ENCODE results near the gene DSCAML1.

- TF ChIP-seq CTCF (IDR thresholded peaks at IDR 0.05) = no peak
- TF ChIP-seq POLR2A (IDR thresholded peaks at IDR 0.05) = no peak
Observed at GRCh38 chr11:117821431-117821830, 24.4 kb upstream of the DSCAML1 start.
